ENCODE results near the gene PUM2.
"Not testable (repeated sequence)": the region's sequence is repeated elsewhere in the genome, so short reads cannot be mapped to it uniquely, and the experiment has no call there.

DNA sequence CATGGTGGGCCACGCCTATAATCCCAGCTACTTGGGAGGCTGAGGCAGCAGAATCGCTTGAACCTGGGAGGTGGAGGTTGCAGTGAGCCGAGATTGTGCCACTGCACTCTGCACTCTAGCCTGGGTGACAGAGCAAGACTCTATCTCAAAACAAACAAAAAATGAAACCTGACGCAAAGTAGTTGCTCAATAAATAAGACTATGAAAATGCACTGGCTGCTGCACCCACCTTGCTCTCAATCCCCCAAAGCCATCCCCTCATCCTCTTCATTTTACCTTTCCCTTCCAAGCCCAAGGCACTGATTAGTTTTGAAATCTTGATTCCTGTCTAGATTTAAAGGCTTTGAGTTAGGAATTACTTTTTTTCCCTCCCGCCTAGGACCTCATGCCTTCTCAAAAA, 107.0 kb downstream of the PUM2 start:
- TF ChIP-seq SIN3A (IDR thresholded peaks at IDR 0.05; ENCODE audit: low read depth); POLR2AphosphoS5 (IDR thresholded peaks at IDR 0.05; ENCODE audit: low read depth, low read length); CTCF (IDR thresholded peaks at IDR 0.05 in 2 of 3, conservative IDR thresholded peaks at IDR 0.05 in 1 of 3; ENCODE audit: borderline replicate concordance in 1 of 3, insufficient read depth in 1 of 3, low read depth in 2 of 3, low read length in 2 of 3); SRF (IDR thresholded peaks at IDR 0.05; ENCODE audit: low read depth); TCF7L2 (IDR thresholded peaks at IDR 0.05; ENCODE audit: borderline replicate concordance, extremely low read depth, insufficient read depth, insufficient read length); CEBPB (IDR thresholded peaks at IDR 0.05; ENCODE audit: low read depth); YY1 (IDR thresholded peaks at IDR 0.05; ENCODE audit: extremely low read depth, insufficient replicate concordance, low read depth, low read length); EZH2 (IDR thresholded peaks at IDR 0.05): not testable (repeated sequence)

Measured in HCT116 (cell line).